ENCODE results near the gene ANXA4.
"Not testable (repeated sequence)": the region's sequence is repeated elsewhere in the genome, so short reads cannot be mapped to it uniquely, and the experiment has no call there.

The ANXA4 gene

GRCh38 chr2:69762025-69762424, 20.1 kb downstream of the ANXA4 start:
- no peak for DNase-seq

DNA sequence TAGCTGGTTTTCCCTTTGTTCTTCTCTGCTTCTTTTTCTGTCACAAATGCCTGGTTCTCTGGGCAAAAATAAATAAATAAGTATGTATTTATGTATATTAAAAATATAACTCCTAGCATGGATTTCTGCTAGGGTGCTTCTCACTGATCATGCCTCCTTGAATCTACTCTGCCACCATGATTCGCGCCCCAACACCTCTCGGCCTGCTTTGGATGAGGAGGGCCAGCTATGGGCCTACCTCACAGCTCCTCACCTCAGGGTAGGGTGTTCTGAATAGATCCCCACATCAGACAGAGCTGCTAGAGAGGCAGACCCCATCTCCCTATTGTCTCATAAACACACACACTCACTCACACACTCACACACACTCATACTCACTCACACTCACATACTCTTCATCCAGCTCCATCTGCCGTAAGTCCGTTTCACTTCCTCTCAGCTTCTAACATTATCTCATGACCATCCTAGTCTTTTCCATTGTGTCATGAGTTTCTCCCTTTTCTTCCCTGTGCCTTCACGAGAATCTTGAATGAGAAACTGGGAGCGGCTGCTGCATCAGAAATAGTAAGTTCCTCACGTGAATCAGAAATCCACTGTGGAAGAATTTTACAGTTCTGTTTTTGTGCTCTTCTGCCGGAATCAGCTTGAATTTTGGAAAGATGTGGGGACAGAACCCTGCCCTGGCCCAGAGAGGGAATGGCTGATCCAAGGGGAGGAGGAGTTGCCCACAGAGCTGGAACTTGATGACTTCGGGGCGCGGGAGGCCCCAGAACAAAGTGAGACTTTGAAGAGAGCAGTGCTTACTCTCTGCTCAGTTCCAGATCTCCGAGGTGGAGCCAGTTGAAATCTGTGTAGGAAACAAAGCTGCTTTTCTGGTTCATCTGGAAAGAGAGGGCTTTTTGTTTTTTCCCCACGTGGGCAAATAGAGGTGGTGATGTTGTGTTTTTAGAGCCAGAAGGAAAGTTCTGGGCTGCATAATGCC, 20.9 kb downstream of the ANXA4 start:
- no peak for DNase-seq

DNA sequence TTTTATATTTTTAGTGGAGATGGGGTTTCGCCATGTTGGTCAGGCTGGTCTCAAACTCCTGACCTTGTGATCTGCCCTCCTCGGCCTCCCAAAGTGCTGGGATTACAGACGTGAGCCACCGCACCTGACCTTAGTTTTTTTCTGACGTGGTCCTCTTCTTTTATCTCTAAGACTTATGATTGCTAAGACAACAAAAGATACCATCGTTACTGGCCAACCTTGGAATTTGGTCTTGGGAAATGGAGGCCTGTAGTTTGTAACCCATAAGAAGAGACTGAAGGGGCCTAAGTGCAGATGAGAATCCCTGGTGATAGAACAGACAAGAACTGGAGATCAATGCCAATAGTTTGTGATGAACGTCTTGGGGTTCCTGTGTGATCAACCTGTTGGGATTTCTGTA, 21.9 kb downstream of the ANXA4 start:
- not testable (repeated sequence) for DNase-seq

GRCh38 chr2:69764286-69765095, 22.6 kb downstream of the ANXA4 start:
- DNase-seq, result no peak

DNA sequence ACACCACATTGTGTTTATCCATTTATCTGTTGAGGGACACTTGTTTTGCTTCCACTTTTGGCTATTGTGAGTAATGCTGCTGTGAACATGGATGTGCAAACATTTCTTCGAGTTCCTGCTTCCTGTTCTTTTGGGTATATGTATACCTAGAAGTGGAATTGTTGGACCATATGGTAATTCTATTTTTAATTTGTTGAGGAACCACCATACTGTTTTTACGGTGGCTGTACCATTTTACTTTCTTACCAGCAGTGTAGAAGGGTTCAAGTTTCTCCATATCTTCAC, 23.1 kb downstream of the ANXA4 start:
- DNase-seq, result no peak

- DNase-seq, result no peak
These were observed 24.1 kb downstream of the ANXA4 start for GRCh38 chr2:69766014-69766413.

GRCh38 chr2:69767034-69767433, 25.1 kb downstream of the ANXA4 start:
- no peak for DNase-seq

DNA sequence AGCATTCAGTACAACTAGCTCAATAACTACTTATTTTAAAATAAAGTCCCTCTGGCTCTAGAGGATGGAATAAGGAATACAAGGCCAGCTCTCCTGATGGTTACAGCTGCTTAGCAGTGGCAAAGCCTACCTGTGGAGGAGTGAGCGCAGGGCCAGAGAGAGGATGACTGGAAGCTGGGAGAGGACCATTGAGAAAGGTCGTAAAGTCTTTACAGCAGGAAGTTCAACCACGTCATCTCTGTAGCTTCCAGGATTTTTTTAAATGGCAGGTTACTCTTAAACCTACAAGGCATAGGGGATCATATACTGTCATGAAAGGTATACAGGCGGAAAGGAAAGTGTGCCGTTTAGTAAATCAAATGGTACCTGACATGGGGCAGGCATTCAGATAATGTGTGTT, 26.3 kb downstream of the ANXA4 start:
- peak; percentile 6 for DNase-seq

- no peak for DNase-seq
These were observed 26.9 kb downstream of the ANXA4 start for GRCh38 chr2:69768789-69769188.

DNA sequence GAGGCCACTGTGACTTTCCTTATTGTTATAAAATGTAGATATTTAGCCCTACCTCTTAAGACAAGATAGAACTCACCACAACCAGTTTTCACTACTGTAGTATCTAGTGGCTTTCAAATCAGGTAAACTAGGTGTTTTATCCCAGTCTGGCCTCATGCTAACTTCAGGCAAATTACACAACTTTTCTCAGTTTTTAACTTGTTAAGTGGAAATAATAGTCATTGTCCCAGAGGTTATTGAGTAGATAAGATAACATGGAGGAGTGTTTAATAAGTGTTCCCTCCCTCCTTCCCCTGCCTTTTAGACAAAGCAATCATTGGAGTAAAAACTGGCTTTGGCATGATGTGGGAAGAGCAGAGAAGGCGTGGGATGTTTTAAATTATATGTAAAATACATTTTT, 27.3 kb downstream of the ANXA4 start:
- no peak for DNase-seq

GRCh38 chr2:69770193-69770702, 28.3 kb downstream of the ANXA4 start:
- no peak for DNase-seq

DNA sequence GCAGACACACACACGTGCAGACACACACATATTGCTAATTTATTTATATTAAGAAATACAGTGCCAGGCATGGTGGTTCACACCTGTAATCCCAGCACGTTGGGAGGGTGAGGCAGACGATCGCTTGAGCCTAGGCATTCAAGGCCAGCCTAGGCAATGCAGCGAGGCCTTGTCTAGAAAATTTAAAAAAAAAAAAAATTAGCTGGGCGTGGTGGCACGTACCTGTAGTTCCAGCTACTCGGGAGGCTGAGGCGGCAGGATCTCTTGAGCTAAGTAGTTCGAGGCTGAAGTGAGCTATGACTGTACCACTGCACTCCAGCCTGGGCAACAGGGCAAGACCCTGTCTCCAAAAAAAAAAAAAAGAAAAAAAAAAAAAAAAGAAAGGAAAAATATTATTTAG, 28.8 kb downstream of the ANXA4 start:
- no peak for DNase-seq

- DNase-seq, result no peak
These were observed 29.5 kb downstream of the ANXA4 start for GRCh38 chr2:69771461-69771860.

DNA sequence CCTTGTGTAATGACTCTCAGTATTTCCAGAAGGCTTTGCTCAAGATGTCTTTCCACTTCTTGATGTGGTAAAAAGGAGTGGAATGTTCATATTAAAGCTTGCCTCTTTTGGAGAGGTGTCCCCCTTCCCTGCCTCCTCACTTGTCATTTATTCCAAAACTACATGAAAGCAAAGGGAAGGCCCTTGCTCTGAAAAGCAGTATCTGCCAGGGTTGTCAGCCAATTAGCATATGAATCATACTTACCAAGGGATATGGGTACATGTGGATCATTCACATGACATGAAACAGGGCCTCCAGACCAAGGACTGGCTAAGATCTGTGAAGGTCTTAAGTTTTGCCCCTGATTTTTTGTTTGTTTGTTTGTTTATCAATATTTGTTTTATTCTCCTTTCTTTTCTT, 31.3 kb downstream of the ANXA4 start:
- no peak for DNase-seq

DNA sequence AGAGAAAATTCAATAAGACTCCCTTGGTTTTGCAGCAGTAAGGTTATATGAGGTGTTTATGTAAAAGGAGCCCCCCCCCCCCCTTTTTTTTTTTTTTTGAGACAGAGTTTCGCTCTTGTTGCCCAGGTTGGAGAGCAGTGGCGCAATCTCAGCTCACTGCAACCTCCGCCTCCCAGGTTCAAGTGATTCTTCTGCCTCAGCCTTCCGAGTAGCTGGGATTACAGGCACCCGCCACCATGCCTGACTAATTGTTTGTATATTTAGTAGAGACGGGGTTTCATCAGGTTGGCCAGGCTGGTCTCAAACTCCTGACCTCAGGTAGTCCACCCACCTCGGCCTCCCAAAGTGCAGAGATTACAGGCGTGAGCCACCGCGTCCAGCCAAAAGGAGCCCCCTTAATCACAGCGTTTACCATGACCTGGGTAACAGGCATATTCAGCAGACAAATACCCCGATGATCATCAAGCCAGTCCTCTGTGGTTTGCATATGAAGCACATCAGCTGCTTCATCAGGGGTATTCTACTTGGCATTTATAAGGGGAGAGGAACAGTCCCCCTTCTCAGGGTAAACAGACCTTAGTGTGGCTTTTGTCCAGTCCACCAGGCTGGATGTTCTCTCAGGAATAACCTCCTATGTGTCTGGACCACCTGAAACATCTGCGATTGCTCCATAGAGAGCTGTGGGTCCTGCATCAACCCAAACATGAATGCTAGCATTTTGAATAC, 32.5 kb downstream of the ANXA4 start:
- not testable (repeated sequence) for DNase-seq

DNA sequence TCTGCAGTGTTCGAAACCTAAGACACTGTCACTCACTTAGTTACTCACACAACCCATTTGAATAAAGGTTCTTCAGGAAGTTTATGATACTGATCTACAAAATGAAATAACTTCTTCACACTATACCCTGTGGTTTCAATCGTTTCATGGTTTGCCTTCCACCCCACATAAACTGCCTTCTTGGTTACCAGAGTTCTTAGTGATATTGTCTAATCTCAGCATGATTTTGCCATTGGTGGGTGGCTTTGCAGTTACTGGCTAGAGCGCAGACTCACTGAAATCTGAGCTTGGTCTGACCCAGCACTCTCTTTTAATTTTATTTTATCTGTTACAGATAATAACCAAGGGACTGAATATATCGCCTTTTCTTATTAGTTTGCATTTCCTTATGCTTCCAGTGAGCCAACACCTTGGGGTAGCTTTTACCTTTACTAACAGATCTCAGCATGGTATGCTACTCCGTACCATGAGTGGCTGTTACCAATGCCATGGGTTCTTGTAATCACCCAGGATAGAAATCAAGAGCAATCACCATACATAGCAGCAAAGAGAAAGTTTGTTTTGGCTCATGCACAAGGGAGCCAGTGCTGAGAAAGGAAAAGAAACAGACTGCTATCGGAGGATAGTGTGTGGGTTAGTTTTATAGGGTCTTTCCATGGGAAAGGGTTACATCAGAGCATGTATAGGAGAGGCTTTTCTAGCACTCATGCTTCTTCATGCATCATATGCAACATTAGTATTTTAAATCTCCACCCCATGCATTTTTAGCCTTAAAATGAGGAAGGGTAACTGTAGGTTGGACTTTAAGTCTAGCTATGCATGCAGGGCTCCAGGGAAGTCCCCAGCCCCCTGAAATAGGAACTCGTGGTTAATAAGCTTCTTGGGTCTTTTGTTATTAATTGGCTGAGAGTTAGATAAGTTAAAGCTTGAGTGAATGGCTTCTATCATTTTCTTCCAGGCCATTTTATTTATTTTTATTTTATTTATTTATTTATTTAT, 33.3 kb downstream of the ANXA4 start:
- no peak for DNase-seq

GRCh38 chr2:69776886-69777785, 35.2 kb downstream of the ANXA4 start:
- no peak for DNase-seq

DNA sequence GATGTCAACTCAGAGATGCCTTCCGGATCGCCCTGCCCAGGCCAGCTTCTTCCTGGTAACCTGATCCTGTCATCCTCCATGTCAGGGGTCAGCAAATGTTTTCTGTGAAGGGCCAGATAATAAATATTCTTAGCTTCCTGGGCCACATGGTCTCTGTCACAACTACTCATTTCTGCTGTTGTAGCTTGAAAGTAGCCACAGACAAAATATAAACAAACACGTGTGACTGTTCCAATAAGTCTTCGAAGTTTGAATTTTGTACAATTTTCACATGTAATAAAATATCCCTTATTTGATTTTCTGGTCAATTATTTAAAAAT, 35.8 kb downstream of the ANXA4 start:
- no peak for DNase-seq

DNA sequence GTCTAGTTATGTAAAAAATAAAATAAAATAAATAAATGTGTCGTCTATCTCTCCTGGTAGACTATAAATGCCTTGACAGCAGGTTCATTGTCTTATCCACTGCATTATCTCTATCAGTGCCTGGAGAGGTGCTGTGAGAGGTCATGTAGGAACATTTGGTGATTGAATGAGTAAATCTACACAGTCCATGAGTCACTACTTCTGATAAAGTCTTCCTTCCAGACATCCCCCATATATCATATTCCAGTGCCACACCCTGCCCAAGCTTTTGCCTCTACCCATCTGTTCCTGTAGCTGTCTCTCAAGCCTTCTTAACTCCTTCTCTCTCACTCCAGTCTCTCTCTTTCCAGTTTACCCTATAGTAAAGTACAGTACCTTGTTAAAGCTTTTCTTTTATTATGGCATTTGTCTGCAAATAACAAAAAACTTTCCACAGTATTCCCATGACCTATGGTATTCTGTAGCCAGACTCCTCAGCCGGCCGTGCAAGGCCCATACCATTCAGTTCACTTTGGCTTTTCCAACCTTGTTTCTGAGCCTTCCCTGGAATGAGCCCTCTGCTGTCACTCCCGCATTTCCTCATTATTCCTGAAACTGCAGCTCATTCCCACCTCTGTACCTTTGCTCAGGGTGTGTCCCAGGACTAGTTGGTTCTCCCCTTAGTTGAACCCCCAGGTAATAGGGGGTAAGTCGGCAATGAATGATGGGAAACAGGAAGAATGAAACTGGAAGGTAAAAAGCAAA, 37.5 kb downstream of the ANXA4 start:
- no peak for DNase-seq

DNA sequence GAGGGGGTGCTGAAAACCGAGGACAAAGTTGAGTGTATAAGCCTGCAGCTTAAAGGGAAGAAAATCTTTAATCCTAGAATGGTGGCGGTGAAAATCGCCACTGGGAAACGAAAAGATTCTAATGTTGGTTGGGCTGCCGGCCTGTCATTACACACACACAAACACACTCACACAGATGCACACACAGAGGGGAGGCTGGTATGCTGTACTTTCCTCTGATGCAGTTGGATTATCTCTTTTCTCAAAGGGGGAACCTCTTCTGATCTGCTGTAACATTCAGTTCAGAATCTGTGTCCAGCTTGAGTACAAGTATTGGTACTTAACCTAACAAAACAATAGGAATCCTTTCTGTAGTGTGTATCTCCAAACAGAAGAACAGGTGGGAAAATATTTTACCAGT, 39.0 kb downstream of the ANXA4 start:
- DNase-seq, result peak; percentile 42
